GM19240 (cell line): Measurements from ENCODE around the gene CNIH2.
A peak's percentile ranks its signal among the peaks of the same experiment; 100 is the strongest.
"Not testable (repeated sequence)": the region's sequence is repeated elsewhere in the genome, so short reads cannot be mapped to it uniquely, and the experiment has no call there.

Experiments
- DNase-seq: peaks from one replicate; pipeline ENCODE4 v3.0.0; 2011; ENCODE audit warnings: low spot score; ENCODE audit not compliant: insufficient read length

Gene CNIH2

GRCh38 chr11:66276619-66277018 is 1.4 kb upstream of the CNIH2 start:
- DNase-seq: not testable (repeated sequence)

DNA sequence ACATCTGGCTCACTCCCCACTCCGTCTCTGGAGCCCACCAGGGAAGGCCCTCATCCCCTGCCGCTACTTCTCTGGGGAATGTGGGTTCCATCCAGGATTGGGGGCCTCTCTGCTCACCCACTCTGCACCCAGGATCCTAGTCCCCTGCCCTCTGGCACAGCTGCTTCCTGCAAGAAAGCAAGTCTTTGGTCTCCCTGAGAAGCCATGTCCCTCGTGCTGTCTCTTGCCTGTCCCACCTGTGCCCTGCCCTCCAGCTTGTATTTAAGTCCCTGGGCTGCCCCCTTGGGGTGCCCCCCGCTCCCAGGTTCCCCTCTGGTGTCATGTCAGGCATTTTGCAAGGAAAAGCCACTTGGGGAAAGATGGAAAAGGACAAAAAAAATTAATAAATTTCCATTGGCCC is 911 bp upstream of the CNIH2 start:
- not testable (repeated sequence) for DNase-seq

GRCh38 chr11:66278363-66279091 is 552 bp downstream of the CNIH2 start:
- DNase-seq: no peak

GRCh38 chr11:66279092-66279734 is 1.2 kb downstream of the CNIH2 start:
- DNase-seq: no peak

DNA sequence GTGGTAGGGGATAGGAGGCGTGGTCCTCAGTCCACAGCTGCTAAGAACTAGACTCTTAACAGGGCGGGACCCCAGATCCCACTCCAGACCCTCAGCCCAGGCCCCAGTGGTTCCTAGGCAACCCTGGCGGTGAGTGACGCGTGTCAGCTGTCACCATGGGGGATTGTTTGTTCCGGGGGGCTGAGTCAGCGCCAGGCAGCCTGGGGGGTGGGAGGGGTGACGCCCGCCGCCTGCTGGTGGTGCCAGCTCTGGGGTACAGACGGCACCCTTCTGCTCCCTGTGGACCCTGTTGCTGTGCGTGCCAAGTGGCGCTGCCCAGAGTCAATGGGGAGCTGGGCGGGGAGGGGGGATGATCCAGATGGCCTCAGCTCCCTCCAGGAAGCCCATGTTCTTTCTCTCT is 2.5 kb downstream of the CNIH2 start:
- no peak for DNase-seq

- DNase-seq: no peak
Observed at GRCh38 chr11:66281001-66281400, 3.0 kb downstream of the CNIH2 start.

DNA sequence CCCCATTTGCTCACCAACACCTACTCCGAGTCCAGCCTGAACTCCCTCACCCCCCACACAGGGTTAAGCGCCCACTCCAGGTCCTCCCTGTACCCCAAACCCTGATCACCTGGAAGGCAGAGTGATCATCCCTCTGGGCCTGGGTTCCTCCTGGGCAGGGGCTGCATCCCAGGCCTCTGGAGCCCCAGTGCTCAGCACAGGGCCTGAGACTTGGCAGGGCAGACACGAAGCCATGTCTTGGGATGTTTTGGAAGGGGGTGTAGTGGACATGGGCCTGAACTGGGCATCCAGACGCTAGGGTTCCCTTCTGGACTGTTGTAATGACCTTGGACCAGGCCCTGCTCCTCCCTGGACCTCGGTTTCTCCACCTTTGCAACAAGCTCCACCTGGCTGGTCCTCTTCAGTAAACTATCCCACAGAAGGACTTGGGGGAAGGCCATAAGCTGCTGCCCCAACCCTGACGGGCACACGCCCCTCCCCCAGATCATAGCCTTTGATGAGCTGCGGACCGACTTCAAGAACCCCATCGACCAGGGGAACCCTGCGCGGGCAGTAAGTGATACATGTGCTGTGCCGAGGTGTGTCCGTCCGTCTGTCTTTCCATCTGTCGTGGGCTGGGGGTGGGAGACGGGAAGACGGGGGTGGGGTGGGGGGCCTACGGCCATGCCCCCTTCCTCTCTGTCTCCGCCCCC is 3.9 kb downstream of the CNIH2 start:
- DNase-seq: no peak

DNA sequence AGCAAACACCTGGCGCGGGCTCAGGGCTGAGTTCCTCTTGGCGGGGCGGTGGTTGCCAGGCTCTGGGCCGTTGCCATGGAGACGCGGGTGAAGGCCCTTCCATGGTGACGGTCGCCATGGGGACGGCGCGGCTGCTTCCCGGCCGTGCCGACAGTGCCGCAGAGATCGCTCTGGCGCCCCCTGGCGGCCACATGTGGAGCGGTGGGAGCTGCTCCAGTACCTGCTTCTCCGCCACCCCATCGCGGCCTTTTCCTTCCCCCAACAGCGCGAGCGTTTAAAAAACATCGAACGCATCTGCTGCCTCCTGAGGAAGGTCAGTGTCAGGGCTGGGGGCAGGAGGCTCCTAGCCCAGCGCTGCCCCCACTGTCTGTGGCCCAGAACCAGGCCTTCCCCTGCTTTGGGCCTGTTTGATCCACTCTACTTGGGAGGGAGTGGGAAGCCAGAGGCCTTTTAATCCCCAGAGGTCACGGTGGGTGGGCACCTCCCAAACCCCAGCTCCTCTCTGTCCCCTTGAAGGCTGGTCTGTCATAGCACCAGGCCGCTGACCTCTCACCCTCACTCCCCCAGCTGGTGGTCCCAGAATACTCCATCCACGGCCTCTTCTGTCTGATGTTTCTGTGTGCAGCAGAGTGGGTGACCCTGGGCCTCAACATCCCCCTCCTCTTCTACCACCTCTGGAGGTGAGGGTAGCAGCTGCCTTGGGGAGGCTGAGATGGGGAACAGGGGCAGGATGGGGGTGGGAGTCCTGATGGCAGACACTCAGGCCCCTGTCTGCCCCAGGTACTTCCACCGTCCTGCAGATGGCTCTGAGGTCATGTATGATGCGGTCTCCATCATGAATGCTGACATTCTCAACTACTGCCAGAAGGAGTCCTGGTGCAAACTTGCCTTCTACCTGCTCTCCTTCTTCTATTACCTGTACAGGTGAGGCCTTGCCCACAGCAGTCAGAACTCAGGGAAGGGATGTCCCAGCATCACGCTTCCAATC is 4.8 kb downstream of the CNIH2 start:
- peak; percentile 99 for DNase-seq

- no peak for DNase-seq
Observed at GRCh38 chr11:66283461-66284105, 5.6 kb downstream of the CNIH2 start.

- DNase-seq: no peak
Observed at GRCh38 chr11:66284526-66285078, 6.6 kb downstream of the CNIH2 start.

GRCh38 chr11:66285250-66285947 is 7.4 kb downstream of the CNIH2 start:
- DNase-seq: no peak

GRCh38 chr11:66286699-66287098 is 8.7 kb downstream of the CNIH2 start:
- DNase-seq: no peak

GRCh38 chr11:66287211-66287888 is 9.4 kb downstream of the CNIH2 start:
- DNase-seq: no peak

- DNase-seq: no peak
Observed at GRCh38 chr11:66287889-66288670, 10.1 kb downstream of the CNIH2 start.

DNA sequence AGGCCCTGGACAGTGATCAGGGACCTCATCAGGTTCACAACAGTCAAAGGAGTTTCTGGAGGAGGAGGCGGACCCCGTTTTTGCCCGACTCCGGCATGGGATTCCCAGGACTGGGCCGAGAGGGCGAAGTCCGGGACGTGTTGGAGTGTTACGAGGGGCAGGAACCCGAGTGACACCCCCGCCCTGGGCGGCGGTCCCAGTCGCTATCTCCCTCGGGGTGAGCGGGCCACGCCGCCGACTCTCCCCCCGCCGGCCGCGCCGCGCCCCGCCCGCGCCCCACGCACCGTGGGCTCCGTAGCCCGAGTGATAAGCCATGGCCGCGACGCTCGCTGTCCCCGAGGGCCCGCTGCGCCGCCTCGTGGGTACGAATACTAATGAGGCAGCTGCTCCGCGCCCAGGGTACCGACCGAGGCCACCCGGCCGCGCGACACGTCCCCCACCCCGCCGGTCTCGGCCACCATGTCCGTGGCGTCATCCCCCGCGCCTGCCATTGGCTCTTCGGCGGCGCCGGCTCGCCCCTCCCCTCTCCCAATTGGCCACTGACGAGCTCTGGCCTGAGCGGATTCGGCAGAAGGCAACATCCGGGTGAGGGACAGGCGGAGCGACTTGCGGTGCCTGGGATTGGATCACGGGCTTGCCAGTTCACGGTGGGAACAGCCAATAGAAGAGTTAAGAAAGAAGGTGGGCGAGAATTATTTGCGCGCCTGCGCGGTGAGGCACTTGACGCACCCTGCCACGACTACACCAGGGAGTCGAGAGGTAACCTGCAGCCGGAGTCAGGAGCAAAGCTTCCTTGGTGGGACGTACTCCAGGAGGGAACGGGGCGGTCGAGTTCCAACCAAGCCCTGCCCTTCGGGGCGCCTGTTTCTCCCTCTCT is 10.9 kb downstream of the CNIH2 start, which contains the start of gene YIF1A:
Gene YIF1A (minus strand): TSS at position 473 of the 877 bp plus-strand sequence. CDS start 158 bp downstream, at position 315.
- peak; percentile 100 for DNase-seq

GRCh38 chr11:66289548-66290329 is 11.8 kb downstream of the CNIH2 start:
- peak; percentile 98 for DNase-seq

- no peak for DNase-seq
Observed at GRCh38 chr11:66290330-66290621, 12.3 kb downstream of the CNIH2 start.
